Loucy (cell line): Measurements from ENCODE around the gene KRTAP9-7.
"Not testable (repeated sequence)": the region's sequence is repeated elsewhere in the genome, so short reads cannot be mapped to it uniquely, and the experiment has no call there.

ENCODE experiments used
- H2AFZ ChIP-seq: fragments of 200-600 bp; sonication (generic); 2 replicates; pipeline ENCODE4 v1.6.0; 2016; ENCODE audit warnings: antibody characterized with exemption, mild to moderate bottlenecking, low read length, moderate library complexity
- H3F3A ChIP-seq: fragments of 200-600 bp; 2 replicates; pipeline ENCODE4 v1.6.0; 2016; ENCODE audit warnings: antibody characterized with exemption, low read depth, mild to moderate bottlenecking
- H3K27me3 ChIP-seq: fragments of 200-600 bp; sonication (generic); 2 replicates; pipeline ENCODE4 v1.6.1; 2014; ENCODE audit warnings: low read length, mild to moderate bottlenecking; ENCODE audit not compliant: insufficient read depth, poor library complexity, severe bottlenecking
- H3K36me3 ChIP-seq: fragments of 200-600 bp; sonication (generic); 2 replicates; pipeline ENCODE4 v1.6.1; 2016; ENCODE audit warnings: low read length; ENCODE audit not compliant: insufficient read depth
- H3K4me1 ChIP-seq: fragments of 200-600 bp; sonication (generic); 2 replicates; pipeline ENCODE4 v1.5.1; 2014; ENCODE audit warnings: low read length, mild to moderate bottlenecking; ENCODE audit not compliant: insufficient read depth, poor library complexity, severe bottlenecking
- H3K4me2 ChIP-seq: fragments of 200-600 bp; sonication (generic); 2 replicates; pipeline ENCODE4 v1.6.0; 2014; ENCODE audit warnings: antibody characterized with exemption, low read length, low read depth, mild to moderate bottlenecking; ENCODE audit not compliant: poor library complexity, severe bottlenecking
- H3K4me3 ChIP-seq: fragments of 200-600 bp; sonication (generic); 2 replicates; pipeline ENCODE4 v1.5.1; 2014; ENCODE audit warnings: low read length, mild to moderate bottlenecking, mixed read lengths; ENCODE audit not compliant: poor library complexity, severe bottlenecking
- H3K79me2 ChIP-seq: fragments of 200-600 bp; sonication (generic); 2 replicates; pipeline ENCODE4 v1.6.1; 2014; ENCODE audit warnings: low read length; ENCODE audit not compliant: insufficient read depth
- H3K9ac ChIP-seq: fragments of 200-600 bp; sonication (generic); 2 replicates; pipeline ENCODE4 v1.6.0; 2014; ENCODE audit warnings: mild to moderate bottlenecking, low read depth, low read length, moderate library complexity; ENCODE audit not compliant: poor library complexity, severe bottlenecking
- H3K9me2 ChIP-seq: fragments of 200-600 bp; sonication (generic); replicated peaks from 2 replicates; pipeline ENCODE4 v1.6.1; 2016; ENCODE audit warnings: low read depth, low read length, mixed read lengths
- H3K9me3 ChIP-seq: fragments of 200-600 bp; sonication (generic); 2 replicates; pipeline ENCODE4 v1.6.1; 2014; ENCODE audit warnings: mild to moderate bottlenecking, antibody characterized with exemption, low read length, low read depth; ENCODE audit not compliant: insufficient read depth
- H4K20me1 ChIP-seq: fragments of 200-600 bp; sonication (generic); 2 replicates; pipeline ENCODE4 v1.6.0; 2014; ENCODE audit warnings: antibody characterized with exemption, low read length, mild to moderate bottlenecking; ENCODE audit not compliant: insufficient read depth, poor library complexity, severe bottlenecking
- EZH2phosphoT487 ChIP-seq: fragments of 200-600 bp; IDR thresholded peaks from 2 replicates; pipeline ENCODE4 v1.6.1; 2018; ENCODE audit warnings: antibody characterized with exemption, mild to moderate bottlenecking, moderate library complexity, borderline replicate concordance
- TF ChIP-seq, protein P1 (sequence below): fragments of 200-600 bp; sonication (generic); conservative IDR thresholded peaks from 2 replicates; pipeline ENCODE4 v1.5.1; 2014; ENCODE audit warnings: mild to moderate bottlenecking, antibody characterized with exemption, low read length

Gene KRTAP9-7, protein sequence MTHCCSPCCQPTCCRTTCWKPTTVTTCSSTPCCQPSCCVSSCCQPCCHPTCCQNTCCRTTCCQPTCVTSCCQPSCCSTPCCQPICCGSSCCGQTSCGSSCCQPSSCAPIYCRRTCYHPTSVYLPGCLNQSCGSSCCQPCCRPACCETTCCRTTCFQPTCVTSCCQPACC

DNA sequence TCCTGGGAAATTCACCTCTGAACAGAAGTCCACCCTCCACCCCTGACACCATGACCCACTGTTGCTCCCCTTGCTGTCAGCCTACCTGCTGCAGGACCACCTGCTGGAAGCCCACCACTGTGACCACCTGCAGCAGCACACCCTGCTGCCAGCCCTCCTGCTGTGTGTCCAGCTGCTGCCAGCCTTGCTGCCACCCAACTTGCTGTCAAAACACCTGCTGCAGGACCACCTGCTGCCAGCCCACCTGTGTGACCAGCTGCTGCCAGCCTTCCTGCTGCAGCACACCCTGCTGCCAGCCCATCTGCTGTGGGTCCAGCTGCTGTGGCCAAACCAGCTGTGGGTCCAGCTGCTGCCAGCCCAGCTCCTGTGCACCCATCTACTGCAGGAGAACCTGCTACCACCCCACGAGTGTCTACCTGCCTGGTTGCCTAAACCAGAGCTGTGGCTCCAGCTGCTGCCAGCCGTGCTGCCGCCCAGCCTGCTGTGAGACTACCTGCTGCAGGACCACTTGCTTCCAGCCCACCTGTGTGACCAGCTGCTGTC is at the start of gene KRTAP9-7:
KRTAP9-7 (plus strand) TSS at position 51 of the 543 bp plus-strand sequence; CDS start at position 51, 0 bp downstream.
- H3K4me2 ChIP-seq, H3K9me3 ChIP-seq, H3K79me2 ChIP-seq, H3K4me3 ChIP-seq, H4K20me1 ChIP-seq, H2AFZ ChIP-seq, H3F3A ChIP-seq, H3K9ac ChIP-seq, H3K36me3 ChIP-seq, H3K9me2 ChIP-seq, H3K4me1 ChIP-seq, H3K27me3 ChIP-seq: not testable (repeated sequence)

DNA sequence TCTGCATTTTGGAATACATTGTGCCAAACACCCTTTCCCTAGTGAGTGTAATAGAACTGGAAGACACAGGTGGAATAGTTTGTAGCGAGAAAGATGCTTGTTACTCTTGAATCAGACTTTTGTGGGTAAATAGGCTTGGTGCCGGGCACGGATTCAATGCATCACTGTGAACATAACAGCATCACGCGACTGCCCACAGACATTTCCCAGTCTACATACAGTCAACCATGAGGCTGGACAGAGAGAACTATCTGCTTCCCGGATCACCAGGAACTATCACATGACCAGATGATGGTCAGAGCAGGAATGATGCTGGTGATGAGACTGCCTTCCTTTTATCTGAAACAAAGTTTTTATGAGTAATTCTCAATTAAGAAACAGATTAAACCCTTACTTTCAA is 49.4 kb upstream of the KRTAP9-7 start:
- Histone ChIP-seq H3K79me2 (no peaks in the 10 kb centered on the region), H4K20me1 (no peaks in the 10 kb centered on the region), H3F3A (no peaks in the 10 kb centered on the region), H3K4me3 (no peak overlapping the region), H3K9me2 (no peaks in the 10 kb centered on the region), H3K9ac (no peak overlapping the region), H3K4me1 (no peaks in the 10 kb centered on the region), H3K36me3 (no peaks in the 10 kb centered on the region), H3K9me3 (no peaks in the 10 kb centered on the region), H3K27me3 (no peaks in the 10 kb centered on the region), H2AFZ (no peak overlapping the region), H3K4me2 (no peak overlapping the region)
- no peak for TF ChIP-seq EZH2phosphoT487
- TF ChIP-seq, protein P1, sequence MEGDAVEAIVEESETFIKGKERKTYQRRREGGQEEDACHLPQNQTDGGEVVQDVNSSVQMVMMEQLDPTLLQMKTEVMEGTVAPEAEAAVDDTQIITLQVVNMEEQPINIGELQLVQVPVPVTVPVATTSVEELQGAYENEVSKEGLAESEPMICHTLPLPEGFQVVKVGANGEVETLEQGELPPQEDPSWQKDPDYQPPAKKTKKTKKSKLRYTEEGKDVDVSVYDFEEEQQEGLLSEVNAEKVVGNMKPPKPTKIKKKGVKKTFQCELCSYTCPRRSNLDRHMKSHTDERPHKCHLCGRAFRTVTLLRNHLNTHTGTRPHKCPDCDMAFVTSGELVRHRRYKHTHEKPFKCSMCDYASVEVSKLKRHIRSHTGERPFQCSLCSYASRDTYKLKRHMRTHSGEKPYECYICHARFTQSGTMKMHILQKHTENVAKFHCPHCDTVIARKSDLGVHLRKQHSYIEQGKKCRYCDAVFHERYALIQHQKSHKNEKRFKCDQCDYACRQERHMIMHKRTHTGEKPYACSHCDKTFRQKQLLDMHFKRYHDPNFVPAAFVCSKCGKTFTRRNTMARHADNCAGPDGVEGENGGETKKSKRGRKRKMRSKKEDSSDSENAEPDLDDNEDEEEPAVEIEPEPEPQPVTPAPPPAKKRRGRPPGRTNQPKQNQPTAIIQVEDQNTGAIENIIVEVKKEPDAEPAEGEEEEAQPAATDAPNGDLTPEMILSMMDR, result no peak

DNA sequence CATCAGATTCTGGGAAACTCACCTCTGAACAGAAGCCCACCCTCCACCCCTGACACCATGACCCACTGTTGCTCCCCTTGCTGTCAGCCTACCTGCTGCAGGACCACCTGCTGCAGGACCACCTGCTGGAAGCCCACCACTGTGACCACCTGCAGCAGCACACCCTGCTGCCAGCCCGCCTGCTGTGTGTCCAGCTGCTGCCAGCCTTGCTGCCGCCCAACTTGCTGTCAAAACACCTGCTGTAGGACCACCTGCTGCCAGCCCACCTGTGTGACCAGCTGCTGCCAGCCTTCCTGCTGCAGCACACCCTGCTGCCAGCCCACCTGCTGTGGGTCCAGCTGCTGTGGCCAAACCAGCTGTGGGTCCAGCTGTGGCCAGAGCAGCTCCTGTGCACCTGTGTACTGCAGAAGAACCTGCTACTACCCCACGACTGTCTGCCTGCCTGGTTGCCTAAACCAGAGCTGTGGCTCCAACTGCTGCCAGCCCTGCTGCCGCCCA is 48.9 kb upstream of the KRTAP9-7 start, which contains the start of gene KRTAP9-2:
KRTAP9-2 (plus strand) TSS at position 51 of the 498 bp plus-strand sequence; CDS start at position 58, 7 bp downstream.
- not testable (repeated sequence) for H3F3A ChIP-seq, H3K9me2 ChIP-seq, H4K20me1 ChIP-seq, H3K4me3 ChIP-seq, H3K4me2 ChIP-seq, H3K27me3 ChIP-seq, H3K36me3 ChIP-seq, H3K79me2 ChIP-seq, H3K9me3 ChIP-seq, H3K4me1 ChIP-seq, H2AFZ ChIP-seq, H3K9ac ChIP-seq

DNA sequence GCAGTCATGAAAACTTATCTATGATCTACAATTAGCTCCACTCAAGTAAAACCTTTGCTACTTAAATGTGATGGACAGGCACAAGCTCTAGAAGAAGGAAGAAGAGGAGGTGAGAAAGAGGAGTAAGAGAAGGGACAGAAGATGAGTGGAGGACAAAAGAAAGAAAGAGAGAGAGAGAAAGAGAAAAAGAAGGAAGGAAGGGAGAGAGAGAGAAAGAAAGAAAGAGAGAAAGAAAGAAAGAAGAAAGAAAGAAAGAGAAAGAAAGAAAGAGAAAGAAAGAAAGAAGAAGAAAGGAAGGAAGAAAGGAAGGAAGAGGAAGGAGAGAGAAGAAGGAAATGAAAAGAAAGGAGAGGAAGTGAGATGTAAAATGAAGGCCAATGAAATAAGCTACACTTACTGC is 45.4 kb upstream of the KRTAP9-7 start:
- no peaks in the 10 kb centered on the region for H3K36me3 ChIP-seq
- no peaks in the 10 kb centered on the region for H3K27me3 ChIP-seq

More for the DNA sequence above, 45.4 kb upstream of the KRTAP9-7 start:
- no peaks in the 10 kb centered on the region for H4K20me1 ChIP-seq
- TF ChIP-seq EZH2phosphoT487, result no peak
- TF ChIP-seq, protein P1, result no peak
- H3K4me1 ChIP-seq, result no peaks in the 10 kb centered on the region
- no peak overlapping the region for H3K9ac ChIP-seq
- no peak overlapping the region for H3K4me2 ChIP-seq
- H2AFZ ChIP-seq, result no peak overlapping the region
- H3K79me2 ChIP-seq, result no peaks in the 10 kb centered on the region
- no peaks in the 10 kb centered on the region for H3F3A ChIP-seq
- H3K9me2 ChIP-seq, result no peaks in the 10 kb centered on the region
- H3K9me3 ChIP-seq, result no peaks in the 10 kb centered on the region
- no peak overlapping the region for H3K4me3 ChIP-seq
